Thyroid gland (tissue), 4 donors: ENCODE measurements around the gene TNIP3.

Experiments used
- CTCF ChIP-seq, 6 experiments: fragments of 200-600 bp in 3 of 6; fragments of 450-650 bp in 3 of 6; sonication (generic) in 3 of 6; IDR thresholded peaks; one replicate each; pipeline ENCODE4 v1.5.1; 2016 to 2019; ENCODE audit warnings: antibody characterized with exemption in 6 of 6, mild to moderate bottlenecking in 2 of 6, inconsistent platforms in 1 of 6, moderate library complexity in 1 of 6
- POLR2A ChIP-seq, 2 donors: fragments of 450-650 bp; IDR thresholded peaks; one replicate each; pipeline ENCODE4 v1.6.1; 2017; ENCODE audit warnings: antibody characterized with exemption in 2 of 2, mild to moderate bottlenecking in 2 of 2, moderate library complexity in 1 of 2

- TF ChIP-seq CTCF (IDR thresholded peaks at IDR 0.05), result no peak
- no peak for TF ChIP-seq POLR2A (IDR thresholded peaks at IDR 0.05)
These were observed 19.2 kb upstream of the TNIP3 start for GRCh38 chr4:121183361-121183760.
